ENCODE data around the gene CTNNA1.

- TF ChIP-seq CTCF (IDR thresholded peaks at IDR 0.05) = no peak
- TF ChIP-seq POLR2A (IDR thresholded peaks at IDR 0.05) = no peak
Observed at GRCh38 chr5:138901716-138902115, 148.5 kb downstream of the CTNNA1 start.
